ENCODE measurements around the gene RGS6.

DNA sequence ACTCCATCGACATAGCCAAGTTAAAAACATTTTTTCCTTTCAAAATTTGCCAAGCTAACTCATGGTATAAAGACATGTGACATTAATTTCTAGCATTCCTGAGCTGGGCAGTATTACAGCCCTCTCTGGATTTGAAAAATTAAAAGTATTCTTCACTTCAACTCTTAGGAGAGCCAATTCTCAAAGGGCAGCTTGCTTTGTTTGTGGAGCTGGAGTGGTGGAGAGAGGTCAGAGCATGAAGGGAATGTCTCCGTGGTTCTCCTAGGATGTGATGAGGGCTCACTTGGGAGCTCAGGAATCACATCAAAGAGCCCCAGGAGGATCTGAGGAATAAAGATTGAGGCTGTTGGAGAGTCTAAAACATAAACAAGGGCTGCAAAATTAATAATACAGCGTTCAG, 46.9 kb upstream of the RGS6 start:
- TF ChIP-seq, protein P1, sequence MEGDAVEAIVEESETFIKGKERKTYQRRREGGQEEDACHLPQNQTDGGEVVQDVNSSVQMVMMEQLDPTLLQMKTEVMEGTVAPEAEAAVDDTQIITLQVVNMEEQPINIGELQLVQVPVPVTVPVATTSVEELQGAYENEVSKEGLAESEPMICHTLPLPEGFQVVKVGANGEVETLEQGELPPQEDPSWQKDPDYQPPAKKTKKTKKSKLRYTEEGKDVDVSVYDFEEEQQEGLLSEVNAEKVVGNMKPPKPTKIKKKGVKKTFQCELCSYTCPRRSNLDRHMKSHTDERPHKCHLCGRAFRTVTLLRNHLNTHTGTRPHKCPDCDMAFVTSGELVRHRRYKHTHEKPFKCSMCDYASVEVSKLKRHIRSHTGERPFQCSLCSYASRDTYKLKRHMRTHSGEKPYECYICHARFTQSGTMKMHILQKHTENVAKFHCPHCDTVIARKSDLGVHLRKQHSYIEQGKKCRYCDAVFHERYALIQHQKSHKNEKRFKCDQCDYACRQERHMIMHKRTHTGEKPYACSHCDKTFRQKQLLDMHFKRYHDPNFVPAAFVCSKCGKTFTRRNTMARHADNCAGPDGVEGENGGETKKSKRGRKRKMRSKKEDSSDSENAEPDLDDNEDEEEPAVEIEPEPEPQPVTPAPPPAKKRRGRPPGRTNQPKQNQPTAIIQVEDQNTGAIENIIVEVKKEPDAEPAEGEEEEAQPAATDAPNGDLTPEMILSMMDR (conservative IDR thresholded peaks at IDR 0.05 in 1 of 2, IDR thresholded peaks at IDR 0.05 in 1 of 2; ENCODE audit: low read depth in 1 of 2, low read length in 2 of 2): no peak
- TF ChIP-seq EZH2 (IDR thresholded peaks at IDR 0.05; ENCODE audit: low read length, missing control alignments): no peak

All from fibroblast of lung (primary cell).